A549 (cell line): Measurements from ENCODE around the gene TAL2. TPM values are rescaled to one million over a fixed set of nuclear protein-coding genes. Genes with fewer than 3 reads are reported as not detected.

Experiments used
- ATAC-seq, 2 experiments: fragments of 200-7000 bp in 1 of 2; fragments of >200 bp in 1 of 2; cut with Nextera tagmentation in 1 of 2; cut with Tn5 transposase in 1 of 2; 3 replicates each; pipeline versions ENCODE4 v1.8.0 to v1.9.1; 2018 to 2020; ENCODE audit warnings: mild to moderate bottlenecking in 1 of 2, moderate library complexity in 1 of 2
- CTCF ChIA-PET: fragments of 300-600 bp; sonication (Branson Sonifier 250); formaldehyde crosslinking; extraction: SDS; loops from one replicate; lab custom pipeline; 2021; ENCODE audit warnings: antibody characterized with exemption, inconsistent platforms; lab: Yijun Ruan, JAX
- POLR2A ChIA-PET: fragments of 350-600 bp; formaldehyde crosslinking; extraction: SDS; loops from one replicate; lab custom pipeline; 2021; ENCODE audit warnings: antibody characterized with exemption, inconsistent platforms; lab: Yijun Ruan, JAX
- DNase-seq, 2 experiments: peaks; one replicate each; pipeline versions ENCODE4 v3.0.0 to v3.0.0-alpha.2; 2011 to 2016; ENCODE audit warnings: low read depth in 1 of 2, low spot score in 1 of 2
- FAIRE-seq: peaks from 2 replicates; lab custom pipeline; 2011; peaks lifted over from hg19 to GRCh38; lab: Jason Lieb, UNC
- H3K27ac ChIP-seq, 2 experiments: fragments of >200 bp; sonication (Bioruptor Twin); formaldehyde crosslinking; 3 replicates each; pipeline ENCODE4 v1.5.1; 2016 to 2017
- H3K4me1 ChIP-seq: fragments of >200 bp; sonication (Bioruptor Twin); formaldehyde crosslinking; 3 replicates; pipeline ENCODE4 v1.6.1; 2016
- H3K4me2 ChIP-seq: fragments of >200 bp; sonication (Bioruptor Twin); formaldehyde crosslinking; 3 replicates; pipeline ENCODE4 v1.6.1; 2016
- H3K4me3 ChIP-seq: fragments of >200 bp; sonication (Bioruptor Twin); formaldehyde crosslinking; 3 replicates; pipeline ENCODE4 v1.5.1; 2016
- H3K9me3 ChIP-seq: fragments of >200 bp; sonication (Bioruptor Twin); formaldehyde crosslinking; 3 replicates; pipeline ENCODE4 v1.6.1; 2016
- CBX2 ChIP-seq: fragments of 200-600 bp; sonication (generic); IDR thresholded peaks from 2 replicates; pipeline ENCODE4 v1.6.1; 2016; ENCODE audit warnings: low read depth, mild to moderate bottlenecking, borderline replicate concordance
- CHD2 ChIP-seq: fragments of 150-350 bp; IDR thresholded peaks from 2 replicates; pipeline ENCODE4 v1.6.1; 2014; ENCODE audit warnings: low read length; ENCODE audit not compliant: partially characterized antibody
- CHD4 ChIP-seq: fragments of 200-600 bp; sonication (generic); IDR thresholded peaks from 2 replicates; pipeline ENCODE4 v1.6.1; 2016; ENCODE audit warnings: antibody characterized with exemption, mild to moderate bottlenecking, borderline replicate concordance
- EHF ChIP-seq: fragments of 250-450 bp; sonication (Bioruptor Pico); IDR thresholded peaks from 2 replicates; pipeline ENCODE4 v1.5.0; 2020; ENCODE audit warnings: mild to moderate bottlenecking
- EHMT2 ChIP-seq: fragments of 200-600 bp; sonication (generic); IDR thresholded peaks from 2 replicates; pipeline ENCODE4 v1.6.1; 2016; ENCODE audit warnings: antibody characterized with exemption, low read depth, mild to moderate bottlenecking, moderate library complexity
- FOSL2 ChIP-seq, 2 experiments: fragments of 450-650 bp in 1 of 2; fragments of >200 bp in 1 of 2; sonication (Bioruptor Twin) in 1 of 2; formaldehyde crosslinking; IDR thresholded peaks; 2 replicates each; pipeline versions ENCODE4 v1.5.0 to v1.6.1; 2016 to 2020; ENCODE audit warnings: mild to moderate bottlenecking in 1 of 2, moderate library complexity in 1 of 2
- GATA3 ChIP-seq: IDR thresholded peaks from 2 replicates; pipeline ENCODE4 v1.6.1; 2012; ENCODE audit warnings: borderline replicate concordance
- HDAC2 ChIP-seq: fragments of 200-600 bp; sonication (generic); IDR thresholded peaks from 2 replicates; pipeline ENCODE4 v1.6.1; 2016
- HEYL ChIP-seq: fragments of 250-450 bp; sonication (Bioruptor Pico); IDR thresholded peaks from 2 replicates; pipeline ENCODE4 v1.8.0; 2021; ENCODE audit warnings: mild to moderate bottlenecking, moderate library complexity
- HOXB13 ChIP-seq: fragments of 250-450 bp; sonication (Bioruptor Pico); IDR thresholded peaks from 2 replicates; pipeline ENCODE4 v1.5.0; 2020; ENCODE audit warnings: low read depth, mild to moderate bottlenecking, moderate library complexity
- JUNB ChIP-seq: fragments of >200 bp; sonication (Bioruptor Twin); formaldehyde crosslinking; IDR thresholded peaks from 2 replicates; pipeline ENCODE4 v1.6.1; 2016
- KDM5A ChIP-seq: fragments of 200-600 bp; sonication (generic); IDR thresholded peaks from 2 replicates; pipeline ENCODE4 v1.6.1; 2016; ENCODE audit warnings: antibody characterized with exemption, mild to moderate bottlenecking
- NFE2L2 ChIP-seq: fragments of 150-350 bp; conservative IDR thresholded peaks from 2 replicates; pipeline ENCODE4 v1.6.1; 2014; ENCODE audit warnings: low read length
- NPAS2 ChIP-seq: fragments of 250-450 bp; sonication (Bioruptor Pico); IDR thresholded peaks from 2 replicates; pipeline ENCODE4 v1.8.0; 2022; ENCODE audit warnings: mild to moderate bottlenecking, moderate library complexity, borderline replicate concordance
- POLR2AphosphoS2 ChIP-seq: conservative IDR thresholded peaks from 2 replicates; pipeline ENCODE4 v1.6.1; 2012; ENCODE audit warnings: low read length, improper control_type of control experiment, inconsistent platforms
- RARB ChIP-seq: fragments of 250-450 bp; sonication (Bioruptor Pico); IDR thresholded peaks from 2 replicates; pipeline ENCODE4 v1.8.0; 2021; ENCODE audit warnings: mild to moderate bottlenecking, moderate library complexity
- SREBF2 ChIP-seq: fragments of 450-650 bp; IDR thresholded peaks from 2 replicates; pipeline ENCODE4 v1.6.1; 2014; ENCODE audit warnings: mild to moderate bottlenecking, moderate library complexity
- TFCP2L1 ChIP-seq: fragments of 250-450 bp; sonication (Bioruptor Pico); IDR thresholded peaks from 2 replicates; pipeline ENCODE4 v1.5.0; 2021; ENCODE audit warnings: mild to moderate bottlenecking
- ZC3H11A ChIP-seq: fragments of 450-650 bp; IDR thresholded peaks from 2 replicates; pipeline ENCODE4 v1.6.1; 2014; ENCODE audit warnings: antibody characterized with exemption, mild to moderate bottlenecking
- ZNF302 ChIP-seq: fragments of 250-450 bp; sonication (Bioruptor Pico); IDR thresholded peaks from 2 replicates; pipeline ENCODE4 v1.9.0; 2021; ENCODE audit warnings: inconsistent platforms, mild to moderate bottlenecking, moderate library complexity
- WGBS: methylation state at CpG from one replicate; pipeline ENCODE4 v1.1.6; 2017; ENCODE audit errors: missing lambda C conversion rate; 5-methylcytosine and 5-hydroxymethylcytosine counted together
- polyA plus RNA-seq, 4 experiments: library from polyadenylated mRNA; depleted of rRNA in 3 of 4; stranded (reverse); fragments of >200 nt; fragmentation: RNase III in 1 of 4; extraction: RNeasy Plus Mini Kit Qiagen cat#74134 plus additional on column Dnase treatment in 1 of 4; gene quantifications; 2 replicates in 3 of 4; 3 replicates in 1 of 4; pipeline ENCODE4 v1.2.3, GENCODE V29; 2011 to 2017
- TF ChIP-seq, protein P1 (sequence below): IDR thresholded peaks from 2 replicates; pipeline ENCODE4 v1.6.1; 2012
- TF ChIP-seq, protein P2 (sequence below): fragments of >200 bp; sonication (Bioruptor Twin); formaldehyde crosslinking; IDR thresholded peaks from 3 replicates; pipeline ENCODE4 v1.5.1; 2016
- TF ChIP-seq, protein P3 (sequence below): IDR thresholded peaks from 2 replicates; pipeline ENCODE4 v1.6.1; 2012
- TF ChIP-seq, protein P4 (sequence below): fragments of >200 bp; sonication (Bioruptor Twin); formaldehyde crosslinking; IDR thresholded peaks from 3 replicates; pipeline ENCODE4 v1.6.1; 2016

TAL2 gene
- polyA plus RNA-seq, 2 of the 4 experiments (the other 2 are of a cell fraction), result 0.13 to 0.15 TPM

DNA sequence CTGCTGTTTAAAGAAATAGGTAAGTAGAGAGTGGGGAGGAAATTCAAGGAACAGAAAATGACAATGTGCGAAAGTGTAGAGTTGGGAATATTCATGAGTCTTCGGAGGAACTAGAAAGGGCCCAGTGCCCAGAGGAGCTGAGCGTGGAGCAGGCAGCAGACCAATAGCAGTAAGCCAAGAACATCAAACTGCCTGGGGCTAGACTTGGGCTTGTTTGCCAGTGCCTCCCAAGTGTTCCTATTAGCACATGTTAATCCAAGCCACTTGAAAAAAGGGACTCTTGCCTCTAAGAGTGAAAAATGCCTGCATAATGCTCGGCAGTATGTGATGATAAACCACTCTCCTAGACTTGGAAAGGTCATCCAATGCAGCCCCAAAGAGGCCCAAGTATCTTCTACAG lies 1.2 kb upstream of the TAL2 start:
- H3K4me3 ChIP-seq, result no peak overlapping the region
- H3K4me2 ChIP-seq, result no peak overlapping the region
- TF ChIP-seq HDAC2, result no peak
- no peak for TF ChIP-seq EHMT2
- no peak for TF ChIP-seq CBX2
- TF ChIP-seq CHD2, result no peak
- TF ChIP-seq CHD4, result no peak
- TF ChIP-seq KDM5A, result no peak
- no peak for TF ChIP-seq SREBF2
- TF ChIP-seq ZNF302 (CRISPR knock-in tag), result no peak
- TF ChIP-seq JUNB, result no peak
- no peak for TF ChIP-seq TFCP2L1
- no peak for TF ChIP-seq HOXB13 (CRISPR knock-in tag)
- no peak for TF ChIP-seq ZC3H11A
- no peak for TF ChIP-seq HEYL (CRISPR knock-in tag)
- ATAC-seq (no peak), FAIRE-seq (no peak), DNase-seq (no peak)
- CTCF ChIA-PET, result no interaction called here
- H3K27ac ChIP-seq, result no peak overlapping the region
- 76% methylated on average over 4 of the region's 4 CpGs for WGBS
- no peaks in the 10 kb centered on the region for H3K9me3 ChIP-seq
- no peaks in the 10 kb centered on the region for H3K4me1 ChIP-seq
- POLR2A ChIA-PET, result no interaction called here

DNA sequence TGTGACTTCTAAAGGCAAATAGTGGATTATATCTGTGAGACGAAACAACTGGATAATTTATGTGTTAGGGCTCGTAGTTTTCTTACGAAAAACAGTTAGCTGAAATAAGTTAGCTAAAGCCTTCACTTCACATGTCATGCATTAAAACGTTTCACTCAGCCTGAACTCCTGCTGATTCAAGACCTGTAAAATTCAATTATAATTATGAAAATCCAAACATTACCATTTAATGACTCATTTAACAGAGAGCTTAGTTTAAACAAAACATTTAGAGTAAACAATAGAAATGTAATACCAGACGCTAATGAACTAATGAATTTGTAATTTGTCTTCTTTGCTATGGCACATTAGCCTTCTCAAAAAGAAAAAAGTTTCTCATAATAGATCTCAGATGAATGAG lies 1.7 kb downstream of the TAL2 start:
- FAIRE-seq, result no peak
- CTCF ChIA-PET, result no interaction called here

DNA sequence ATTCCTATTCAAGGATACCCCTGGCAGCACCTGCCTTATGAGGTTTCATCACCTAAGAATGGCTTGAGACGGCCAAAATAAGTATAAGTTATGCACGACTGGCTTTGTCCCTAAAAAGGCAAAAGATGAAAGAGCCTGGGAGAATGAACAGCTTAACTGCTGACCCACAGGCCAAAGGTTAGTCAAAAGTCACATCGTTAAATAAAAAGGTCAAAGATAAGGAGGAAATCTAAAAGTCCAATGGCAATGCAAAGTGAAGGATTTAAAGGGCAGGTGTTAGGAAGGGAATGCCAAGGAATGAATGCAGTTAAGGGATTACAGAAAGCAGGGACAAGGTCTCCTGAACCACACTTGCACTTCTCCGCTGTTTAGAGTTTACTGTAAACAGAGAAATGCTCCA lies 5.6 kb downstream of the TAL2 start:
- Histone ChIP-seq H3K4me3 (no peak overlapping the region), H3K4me1 (no peaks in the 10 kb centered on the region), H3K27ac (no peak overlapping the region), H3K9me3 (no peaks in the 10 kb centered on the region), H3K4me2 (no peak overlapping the region)
- ChIA-PET POLR2A (no interaction called here), CTCF (interaction anchor here (1.2 kb wide), 1 partner anchor 27 kb away, joined by 3 read pairs; no protein-coding TSS in a partner anchor)
- no peak for ATAC-seq
- DNase-seq, result no peak
- no peak for FAIRE-seq
- TF ChIP-seq, protein P1, sequence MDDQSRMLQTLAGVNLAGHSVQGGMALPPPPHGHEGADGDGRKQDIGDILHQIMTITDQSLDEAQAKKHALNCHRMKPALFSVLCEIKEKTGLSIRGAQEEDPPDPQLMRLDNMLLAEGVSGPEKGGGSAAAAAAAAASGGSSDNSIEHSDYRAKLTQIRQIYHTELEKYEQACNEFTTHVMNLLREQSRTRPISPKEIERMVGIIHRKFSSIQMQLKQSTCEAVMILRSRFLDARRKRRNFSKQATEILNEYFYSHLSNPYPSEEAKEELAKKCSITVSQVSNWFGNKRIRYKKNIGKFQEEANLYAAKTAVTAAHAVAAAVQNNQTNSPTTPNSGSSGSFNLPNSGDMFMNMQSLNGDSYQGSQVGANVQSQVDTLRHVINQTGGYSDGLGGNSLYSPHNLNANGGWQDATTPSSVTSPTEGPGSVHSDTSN, result no peak
- TF ChIP-seq RARB (CRISPR knock-in tag) (no peak), NFE2L2 (no peak), NPAS2 (CRISPR knock-in tag) (no peak), EHF (CRISPR knock-in tag) (no peak), FOSL2 (IDR thresholded peaks at IDR 0.05) (no peak), FOSL2 (CRISPR knock-in tag; IDR thresholded peaks at IDR 0.05) (no peak), TFCP2L1 (no peak), POLR2AphosphoS2 (no peak), KDM5A (no peak)
- TF ChIP-seq, protein P2, sequence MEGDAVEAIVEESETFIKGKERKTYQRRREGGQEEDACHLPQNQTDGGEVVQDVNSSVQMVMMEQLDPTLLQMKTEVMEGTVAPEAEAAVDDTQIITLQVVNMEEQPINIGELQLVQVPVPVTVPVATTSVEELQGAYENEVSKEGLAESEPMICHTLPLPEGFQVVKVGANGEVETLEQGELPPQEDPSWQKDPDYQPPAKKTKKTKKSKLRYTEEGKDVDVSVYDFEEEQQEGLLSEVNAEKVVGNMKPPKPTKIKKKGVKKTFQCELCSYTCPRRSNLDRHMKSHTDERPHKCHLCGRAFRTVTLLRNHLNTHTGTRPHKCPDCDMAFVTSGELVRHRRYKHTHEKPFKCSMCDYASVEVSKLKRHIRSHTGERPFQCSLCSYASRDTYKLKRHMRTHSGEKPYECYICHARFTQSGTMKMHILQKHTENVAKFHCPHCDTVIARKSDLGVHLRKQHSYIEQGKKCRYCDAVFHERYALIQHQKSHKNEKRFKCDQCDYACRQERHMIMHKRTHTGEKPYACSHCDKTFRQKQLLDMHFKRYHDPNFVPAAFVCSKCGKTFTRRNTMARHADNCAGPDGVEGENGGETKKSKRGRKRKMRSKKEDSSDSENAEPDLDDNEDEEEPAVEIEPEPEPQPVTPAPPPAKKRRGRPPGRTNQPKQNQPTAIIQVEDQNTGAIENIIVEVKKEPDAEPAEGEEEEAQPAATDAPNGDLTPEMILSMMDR, result no peak
- TF ChIP-seq, protein P3, sequence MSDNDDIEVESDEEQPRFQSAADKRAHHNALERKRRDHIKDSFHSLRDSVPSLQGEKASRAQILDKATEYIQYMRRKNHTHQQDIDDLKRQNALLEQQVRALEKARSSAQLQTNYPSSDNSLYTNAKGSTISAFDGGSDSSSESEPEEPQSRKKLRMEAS, result no peak
- TF ChIP-seq, protein P4, sequence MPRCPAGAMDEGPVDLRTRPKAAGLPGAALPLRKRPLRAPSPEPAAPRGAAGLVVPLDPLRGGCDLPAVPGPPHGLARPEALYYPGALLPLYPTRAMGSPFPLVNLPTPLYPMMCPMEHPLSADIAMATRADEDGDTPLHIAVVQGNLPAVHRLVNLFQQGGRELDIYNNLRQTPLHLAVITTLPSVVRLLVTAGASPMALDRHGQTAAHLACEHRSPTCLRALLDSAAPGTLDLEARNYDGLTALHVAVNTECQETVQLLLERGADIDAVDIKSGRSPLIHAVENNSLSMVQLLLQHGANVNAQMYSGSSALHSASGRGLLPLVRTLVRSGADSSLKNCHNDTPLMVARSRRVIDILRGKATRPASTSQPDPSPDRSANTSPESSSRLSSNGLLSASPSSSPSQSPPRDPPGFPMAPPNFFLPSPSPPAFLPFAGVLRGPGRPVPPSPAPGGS, result no peak
- 21% methylated on average over 4 of the region's 4 CpGs for WGBS

More for the DNA sequence above, 1.7 kb downstream of the TAL2 start:
- no peak for TF ChIP-seq KDM5A
- TF ChIP-seq GATA3, result no peak
- DNase-seq (no peak), ATAC-seq (no peak)
- Histone ChIP-seq H3K4me1 (no peaks in the 10 kb centered on the region), H3K9me3 (no peaks in the 10 kb centered on the region), H3K4me2 (no peak overlapping the region), H3K27ac (no peak overlapping the region), H3K4me3 (no peak overlapping the region)
- 61% methylated on average over 5 of the region's 5 CpGs for WGBS
- POLR2A ChIA-PET, result no interaction called here
